8988T (cell line): ENCODE measurements around the gene INPP4A.
A peak's percentile ranks its signal among the peaks of the same experiment; 100 is the strongest.
"Not testable (repeated sequence)": the region's sequence is repeated elsewhere in the genome, so short reads cannot be mapped to it uniquely, and the experiment has no call there.

Experiments used
- DNase-seq: peaks from one replicate; pipeline ENCODE4 v3.0.0; 2011

Gene INPP4A

DNA sequence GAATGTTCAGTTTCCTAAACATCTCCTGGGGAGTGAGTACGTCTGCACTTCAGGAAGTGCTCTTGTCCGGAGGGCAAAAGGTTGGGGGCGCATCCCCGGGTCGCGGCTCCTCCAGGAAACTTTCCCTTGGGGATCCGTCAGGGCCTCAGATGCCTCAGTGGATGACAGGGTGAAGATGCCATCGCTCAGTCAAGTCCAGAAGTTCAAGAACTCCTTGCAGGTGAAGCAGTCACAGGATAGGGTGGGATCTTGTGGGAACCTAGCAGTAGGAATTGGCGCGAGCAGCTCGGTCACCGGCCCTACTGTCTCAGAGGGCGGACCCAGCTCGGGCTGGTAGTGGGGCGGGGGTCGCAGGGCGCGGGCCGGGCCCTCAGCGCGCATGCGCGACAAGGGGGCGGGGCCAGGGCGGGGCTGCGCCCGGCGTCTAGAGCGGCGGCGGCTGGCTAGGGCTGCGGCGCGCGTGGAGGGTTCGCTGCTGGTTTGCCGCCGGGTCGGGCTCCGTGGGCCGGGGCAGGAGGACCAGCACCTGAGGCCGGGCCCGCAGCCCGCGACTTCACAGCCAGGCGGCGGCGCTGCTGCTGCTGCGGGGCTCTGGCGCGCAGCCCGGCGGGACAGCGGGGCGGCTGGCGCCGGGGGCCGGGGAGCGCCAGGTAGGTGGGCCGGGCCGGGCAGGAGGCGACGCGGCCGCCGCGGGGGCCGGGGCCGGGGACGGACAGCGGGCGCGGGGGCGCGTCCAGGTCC is at the start of gene INPP4A:
Gene INPP4A, plus strand, starts transcription at position 423 of the 741 bp plus-strand sequence. CDS start 75,191 bp downstream, outside the sequence.
- peak; percentile 65 for DNase-seq

DNA sequence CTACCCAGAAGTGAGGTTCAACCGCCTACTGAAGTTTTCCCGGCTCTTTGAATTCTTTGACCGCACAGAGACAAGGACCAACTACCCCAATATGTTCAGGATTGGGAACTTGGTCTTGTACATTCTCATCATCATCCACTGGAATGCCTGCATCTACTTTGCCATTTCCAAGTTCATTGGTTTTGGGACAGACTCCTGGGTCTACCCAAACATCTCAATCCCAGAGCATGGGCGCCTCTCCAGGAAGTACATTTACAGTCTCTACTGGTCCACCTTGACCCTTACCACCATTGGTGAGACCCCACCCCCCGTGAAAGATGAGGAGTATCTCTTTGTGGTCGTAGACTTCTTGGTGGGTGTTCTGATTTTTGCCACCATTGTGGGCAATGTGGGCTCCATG is 48.7 kb upstream of the INPP4A start:
- no peak for DNase-seq

DNA sequence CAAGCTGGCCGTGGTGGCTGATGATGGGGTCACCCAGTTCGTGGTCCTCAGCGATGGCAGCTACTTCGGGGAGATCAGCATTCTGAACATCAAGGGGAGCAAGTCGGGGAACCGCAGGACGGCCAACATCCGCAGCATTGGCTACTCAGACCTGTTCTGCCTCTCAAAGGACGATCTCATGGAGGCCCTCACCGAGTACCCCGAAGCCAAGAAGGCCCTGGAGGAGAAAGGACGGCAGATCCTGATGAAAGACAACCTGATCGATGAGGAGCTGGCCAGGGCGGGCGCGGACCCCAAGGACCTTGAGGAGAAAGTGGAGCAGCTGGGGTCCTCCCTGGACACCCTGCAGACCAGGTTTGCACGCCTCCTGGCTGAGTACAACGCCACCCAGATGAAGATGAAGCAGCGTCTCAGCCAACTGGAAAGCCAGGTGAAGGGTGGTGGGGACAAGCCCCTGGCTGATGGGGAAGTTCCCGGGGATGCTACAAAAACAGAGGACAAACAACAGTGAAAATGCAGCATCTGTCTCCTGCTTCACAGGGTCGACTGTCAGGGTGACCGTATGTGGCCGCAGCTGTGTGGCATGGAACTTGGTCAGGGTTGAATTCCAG is 47.8 kb upstream of the INPP4A start:
- DNase-seq, result no peak

DNA sequence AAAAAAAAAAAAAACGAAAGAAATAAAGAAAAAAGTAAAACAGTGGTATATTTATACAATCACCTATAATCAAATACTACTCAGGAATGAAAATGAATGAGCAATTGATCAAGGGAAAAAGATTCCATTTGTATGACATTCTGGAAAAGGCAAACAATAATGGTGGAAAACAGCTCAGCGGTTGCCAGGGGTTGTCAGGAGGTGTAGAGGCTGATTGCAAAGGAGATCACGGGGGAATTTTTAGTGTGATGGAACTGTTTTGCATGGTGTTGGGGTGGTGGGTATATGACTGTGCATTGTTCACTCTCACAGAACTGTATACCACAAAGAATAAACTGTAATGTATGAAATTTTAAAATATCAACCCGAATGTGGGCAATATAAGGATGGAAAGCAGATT is 45.5 kb upstream of the INPP4A start:
- DNase-seq, result no peak

DNA sequence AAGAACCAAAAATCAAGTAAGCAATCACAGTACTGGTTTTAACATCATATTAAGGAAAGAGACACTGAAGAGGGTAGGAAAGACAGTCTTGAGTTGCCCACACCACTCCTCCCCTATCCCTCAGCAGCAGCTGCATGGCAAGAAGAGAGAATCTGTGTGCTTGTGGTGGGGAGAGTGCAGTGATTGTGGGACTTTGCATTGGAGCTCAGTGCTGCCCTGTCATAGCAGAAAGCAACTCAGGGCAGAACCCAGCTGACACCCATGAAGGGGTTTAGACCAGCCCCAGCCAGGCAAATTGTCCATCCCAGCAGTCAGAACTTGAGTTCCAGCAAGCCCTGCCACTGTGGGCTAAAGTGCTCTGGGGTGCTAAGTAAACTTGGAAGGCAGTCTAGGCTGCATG is 40.8 kb upstream of the INPP4A start:
- DNase-seq, result no peak

DNA sequence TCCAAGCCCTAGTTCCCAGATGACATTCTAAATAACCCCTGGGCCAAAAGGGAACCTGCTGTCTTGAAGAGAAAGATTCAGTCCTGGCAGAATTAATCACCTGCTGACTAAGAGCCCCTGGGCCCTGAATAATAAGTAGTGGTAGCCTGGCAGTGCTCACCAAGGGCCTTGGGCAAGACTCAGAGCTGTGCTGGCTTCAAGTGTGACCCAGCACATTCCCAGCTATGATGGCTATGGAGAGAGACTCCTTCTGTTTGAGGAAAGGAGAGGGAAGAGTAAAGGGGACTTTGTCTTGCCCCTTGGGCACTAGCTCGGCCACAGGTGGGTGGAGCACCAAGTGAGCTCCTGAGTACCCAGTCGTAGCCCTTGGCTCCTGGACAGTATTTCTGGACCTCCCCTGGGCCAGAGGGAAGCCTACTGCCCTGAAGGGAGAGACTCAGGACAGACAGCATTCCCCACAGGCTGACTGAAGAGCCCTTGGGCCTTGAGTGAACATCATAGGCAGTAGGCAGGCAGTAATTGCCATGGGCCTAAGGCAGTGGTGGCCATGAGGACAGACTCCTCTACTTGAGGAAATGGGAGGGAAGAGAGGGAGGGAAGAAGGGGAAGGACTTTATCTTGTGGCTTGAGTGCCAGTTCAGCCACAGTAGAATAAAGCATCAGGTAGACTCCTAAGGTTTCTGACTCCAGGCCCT is 40.0 kb upstream of the INPP4A start:
- no peak for DNase-seq

DNA sequence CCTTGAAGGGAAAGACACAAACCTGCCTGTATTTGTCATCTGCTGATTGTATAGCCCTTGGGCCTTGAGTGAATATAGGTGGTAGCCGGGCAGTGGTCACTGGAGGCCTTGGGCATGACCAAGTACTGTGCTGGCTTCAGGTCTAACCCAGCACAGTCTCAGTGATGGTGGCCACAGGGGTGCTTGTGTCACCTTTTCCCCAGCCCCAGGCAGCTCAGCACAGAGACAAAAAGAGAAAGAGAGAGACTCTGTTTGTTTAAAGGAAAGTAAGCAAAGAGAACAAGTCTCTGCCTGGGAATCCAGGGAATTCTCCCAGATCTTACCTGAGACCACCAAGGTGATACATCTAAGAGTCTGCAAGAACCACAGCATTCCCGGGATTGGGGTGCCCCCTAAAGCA is 39.4 kb upstream of the INPP4A start:
- no peak for DNase-seq

DNA sequence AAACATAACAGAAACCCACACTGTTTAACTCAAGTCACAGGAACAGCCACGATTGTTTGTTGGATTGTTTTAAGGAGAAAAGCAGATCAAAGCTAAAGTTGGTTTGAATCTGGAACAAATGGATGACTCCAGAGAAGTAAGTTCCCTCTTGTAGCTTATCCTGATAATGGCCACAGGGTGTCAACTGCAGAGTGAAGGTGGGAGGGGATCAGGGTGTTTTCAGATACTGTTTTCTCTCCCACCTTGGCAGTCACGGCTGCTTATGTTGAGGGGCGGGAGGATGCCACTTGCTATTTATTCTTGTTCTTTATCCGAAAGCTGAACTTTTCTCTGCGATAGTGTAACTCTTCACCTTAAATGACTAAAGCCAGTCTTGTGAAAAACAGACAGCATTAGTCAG is 36.5 kb upstream of the INPP4A start:
- DNase-seq, result no peak

DNA sequence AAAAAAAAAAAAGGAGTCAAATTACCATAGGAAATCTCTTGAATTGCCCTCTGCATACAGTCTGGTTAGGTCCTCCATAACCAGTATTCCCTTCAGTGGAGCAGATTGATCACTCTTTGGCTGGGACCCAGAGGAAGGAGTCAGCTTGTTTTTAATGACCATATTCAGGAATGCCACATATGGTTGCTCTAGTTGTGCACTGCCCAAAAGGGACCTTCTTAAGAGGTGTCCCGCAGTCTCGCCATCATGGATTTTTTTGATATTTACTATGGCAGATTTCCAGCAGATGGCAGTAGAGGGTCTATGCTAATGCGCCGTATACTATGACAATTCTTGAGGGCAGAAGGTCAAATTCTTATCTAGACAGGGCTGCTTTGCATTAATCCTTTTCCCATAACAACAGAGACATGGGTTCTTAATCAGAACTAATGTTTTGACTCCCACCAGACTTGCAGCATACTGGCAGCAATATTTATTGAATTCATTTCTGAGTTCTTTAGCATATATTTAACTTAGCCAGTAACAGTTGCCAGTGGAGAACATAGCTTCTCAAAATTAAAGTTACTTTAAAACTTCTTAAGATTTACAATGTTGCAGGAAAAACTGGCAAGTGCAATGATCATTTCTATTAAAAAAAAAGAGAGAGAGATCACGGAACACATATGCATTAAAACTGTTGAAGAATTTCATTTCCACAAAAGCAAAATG is 31.8 kb upstream of the INPP4A start:
- no peak for DNase-seq

DNA sequence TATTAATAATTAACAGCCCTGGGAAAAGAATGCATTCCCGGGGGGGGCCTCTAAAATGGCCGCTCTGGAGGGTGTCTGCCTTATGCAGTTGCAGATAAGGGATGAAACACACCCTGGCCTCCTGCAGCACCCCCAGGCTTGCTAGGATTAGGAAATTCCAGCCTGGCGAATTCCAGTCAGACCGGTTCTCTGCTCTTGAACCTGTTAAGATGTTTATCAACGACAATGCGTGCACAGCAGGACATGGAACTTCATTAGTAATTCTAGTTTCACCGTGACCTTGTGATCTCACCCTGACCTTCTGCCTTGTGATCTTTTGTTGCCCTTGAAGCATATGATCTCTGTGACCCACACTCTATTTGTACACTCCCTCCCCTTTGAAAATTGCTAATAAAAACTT is 30.4 kb upstream of the INPP4A start:
- DNase-seq, result not testable (repeated sequence)

DNA sequence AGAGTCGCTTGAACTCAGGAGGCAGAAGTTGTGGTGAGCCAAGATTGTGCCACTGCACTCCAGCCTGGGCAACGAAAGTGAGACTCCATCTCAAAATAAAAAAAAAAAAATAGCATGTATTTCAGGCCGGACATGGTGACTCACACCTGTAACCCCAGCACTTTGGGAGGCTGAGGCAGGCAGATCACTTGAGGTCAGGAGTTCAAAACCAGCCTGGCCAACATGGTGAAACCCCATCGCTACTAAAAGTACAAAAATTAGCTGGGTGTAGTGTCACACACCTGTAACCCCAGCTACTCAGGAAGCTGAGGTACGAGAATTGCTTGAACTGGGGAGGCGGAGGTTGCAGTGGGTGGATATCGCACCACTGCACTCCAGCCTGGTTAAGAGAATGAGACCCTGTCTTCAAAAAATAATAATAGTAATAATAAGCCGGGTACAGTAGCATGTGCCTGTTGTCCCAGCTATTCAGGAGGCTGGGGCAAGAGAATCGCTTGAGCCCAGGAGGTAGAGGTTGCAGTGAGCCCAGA is 28.9 kb upstream of the INPP4A start:
- DNase-seq, result not testable (repeated sequence)

DNA sequence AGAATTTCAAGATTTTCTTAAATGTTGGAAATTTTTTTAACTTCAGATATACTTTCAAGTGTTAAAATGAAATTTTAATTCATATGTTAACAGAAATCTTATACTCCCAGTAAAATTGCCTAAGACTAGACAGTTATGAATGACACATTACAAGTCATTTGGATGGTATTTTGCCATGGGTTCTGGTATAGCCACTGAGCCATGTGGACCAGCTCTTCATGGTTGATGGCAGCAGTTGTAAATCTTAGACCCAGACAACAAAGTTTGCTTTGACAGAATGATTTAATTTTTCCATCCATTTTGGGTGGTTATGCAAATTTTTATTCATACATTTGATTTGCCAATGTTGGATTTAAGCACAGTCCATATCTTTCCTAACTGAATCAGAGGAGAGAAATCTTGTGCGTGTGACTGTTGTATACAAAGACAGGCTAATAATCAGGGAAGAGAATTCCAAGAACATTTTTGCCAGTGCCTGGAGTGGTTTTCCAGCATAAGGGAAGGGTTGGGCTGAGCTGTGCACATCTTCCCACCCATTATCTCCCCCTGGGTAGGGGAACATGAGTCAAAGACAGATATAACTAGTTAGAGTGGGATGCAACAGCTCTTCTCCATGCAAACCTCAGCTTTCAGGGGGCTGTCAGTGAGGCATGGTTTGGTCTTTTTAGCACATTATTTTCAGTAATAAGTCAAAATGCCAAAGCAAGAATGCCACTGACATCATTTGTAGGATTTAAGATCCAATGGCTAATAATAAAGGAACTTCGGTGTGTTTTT is 28.1 kb upstream of the INPP4A start:
- no peak for DNase-seq

DNA sequence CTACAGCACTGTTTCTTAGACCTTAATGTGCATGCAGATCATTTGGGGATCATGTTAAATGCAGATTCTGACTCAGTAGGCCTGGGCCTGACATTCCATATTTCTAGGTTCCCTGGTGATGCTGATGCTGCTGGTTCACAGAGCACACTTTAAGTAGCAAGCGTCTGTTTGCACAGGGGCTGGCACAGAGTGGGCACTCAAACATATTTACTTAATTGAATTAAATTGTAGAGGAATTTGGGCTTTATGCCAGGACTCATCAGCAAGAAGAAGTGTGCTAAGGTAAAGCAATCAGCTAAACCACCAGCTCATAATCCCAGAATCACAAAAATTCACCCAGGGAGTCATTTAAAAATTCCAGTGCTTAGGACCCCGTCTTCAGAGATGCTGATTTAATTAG is 25.1 kb upstream of the INPP4A start:
- DNase-seq, result no peak

DNA sequence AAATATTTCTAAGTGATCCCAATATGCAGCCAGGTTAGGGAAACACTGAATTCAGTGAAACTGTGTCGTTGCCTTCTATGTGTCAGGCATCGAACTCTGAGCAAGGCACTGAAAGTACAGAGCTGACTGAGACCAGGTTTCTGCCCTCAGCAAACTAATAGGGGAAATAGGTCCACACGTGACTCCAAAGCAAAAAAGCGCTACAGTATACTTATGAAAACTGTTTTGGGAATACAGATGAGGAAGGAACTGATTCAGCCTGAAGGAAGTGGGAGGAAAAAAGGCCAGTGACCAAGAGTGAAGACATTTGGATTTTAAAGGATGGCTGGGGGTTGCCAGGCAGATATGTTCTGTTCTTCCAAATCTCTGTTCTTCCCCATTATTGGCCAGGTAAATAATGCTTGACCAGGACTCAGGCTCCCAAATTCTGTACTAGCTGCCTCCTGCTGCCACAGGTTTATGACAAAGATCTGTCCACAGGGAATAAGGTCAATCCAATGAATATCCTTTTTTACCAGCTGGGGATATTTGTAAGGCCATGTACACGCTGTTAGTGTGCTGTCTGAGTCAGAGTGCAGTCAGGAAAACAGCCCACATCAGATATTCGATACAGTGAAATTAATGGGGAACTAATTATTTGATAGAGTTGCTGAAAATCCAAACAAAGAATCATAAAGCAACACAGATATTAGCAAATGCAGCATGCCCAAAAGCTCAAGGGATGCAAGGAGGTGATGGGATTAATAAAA is 24.5 kb upstream of the INPP4A start:
- DNase-seq, result no peak

DNA sequence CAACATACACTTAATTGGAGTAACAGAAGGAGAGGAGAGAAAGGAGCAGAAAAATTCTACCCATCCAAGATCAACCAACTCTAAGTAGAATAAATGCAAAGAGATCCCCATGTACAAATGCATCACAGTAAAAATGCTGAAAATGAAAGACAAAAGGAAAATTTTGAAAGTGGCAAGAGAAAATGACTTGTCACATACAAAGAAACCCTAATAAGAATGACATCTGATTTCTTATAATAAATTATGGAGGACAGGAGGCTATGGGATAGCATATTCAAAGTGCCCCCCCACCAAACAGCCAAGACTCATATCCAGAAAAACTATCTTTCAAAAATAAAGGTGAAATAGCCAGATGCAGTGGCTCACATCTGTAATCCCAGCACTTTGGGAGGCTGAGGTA is 22.2 kb upstream of the INPP4A start:
- no peak for DNase-seq

DNA sequence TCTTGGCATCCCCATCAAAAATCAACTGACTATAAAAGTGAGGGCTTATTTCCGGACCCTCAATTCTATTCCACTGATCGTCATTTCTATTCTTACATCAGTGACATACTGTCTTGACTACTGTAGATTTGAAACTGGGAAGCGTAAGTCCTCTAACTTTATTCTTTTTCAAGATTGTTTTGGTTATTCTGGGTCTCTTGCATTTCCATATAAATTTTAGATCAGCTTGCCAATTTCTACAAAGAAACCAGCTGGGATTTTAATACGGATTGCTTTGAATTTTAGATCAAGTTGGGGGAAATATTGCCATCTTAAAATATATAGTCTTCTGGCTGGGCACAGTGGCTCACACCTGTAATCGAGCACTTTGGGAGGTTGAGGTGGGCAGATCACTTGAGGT is 17.9 kb upstream of the INPP4A start:
- no peak for DNase-seq

DNA sequence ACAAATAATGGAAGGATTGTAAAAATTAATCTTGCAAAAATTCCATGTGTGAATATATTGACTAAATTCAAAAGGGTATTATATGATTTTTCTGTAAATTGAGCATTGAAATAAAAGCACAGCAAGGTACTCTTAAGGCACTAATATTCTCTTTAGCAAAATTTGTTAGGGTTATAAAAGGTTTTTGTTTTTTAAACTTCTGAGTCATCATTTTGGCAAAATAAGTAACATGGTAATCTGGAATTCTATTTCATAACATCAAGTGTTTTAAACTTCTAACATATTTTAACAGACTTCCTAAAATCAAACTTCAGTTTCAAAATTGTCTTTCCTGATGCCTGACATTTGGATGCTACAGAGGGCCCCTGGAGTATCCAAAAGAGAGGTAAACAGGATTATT is 12.5 kb upstream of the INPP4A start:
- no peak for DNase-seq

DNA sequence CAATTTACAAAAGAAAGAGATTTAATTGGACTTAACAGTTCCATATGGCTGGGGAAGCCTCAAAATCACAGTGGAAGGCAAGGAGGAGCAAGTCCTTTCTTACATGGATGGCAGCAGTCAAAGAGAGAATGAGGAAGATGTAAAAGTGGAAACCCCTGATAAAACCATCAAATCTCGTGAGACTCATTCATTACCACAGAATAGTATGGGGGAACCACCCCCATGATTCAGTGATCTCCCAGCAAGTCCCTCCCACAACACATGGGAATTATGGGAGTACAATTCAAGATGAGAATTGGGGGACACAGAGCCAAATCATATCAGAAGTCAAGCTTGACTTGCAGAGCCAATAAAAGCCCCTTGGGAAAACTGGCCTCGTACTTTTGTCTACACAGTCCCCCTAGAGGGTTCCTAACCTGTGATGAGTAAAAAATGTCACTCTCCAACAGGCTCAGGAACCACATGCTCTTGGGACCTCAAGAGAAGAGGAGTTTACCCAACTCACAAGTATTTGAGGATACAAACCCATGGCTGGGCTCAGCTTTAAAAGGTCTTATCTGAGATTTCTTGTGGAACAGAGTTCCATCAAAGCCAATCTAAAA is 11.2 kb upstream of the INPP4A start:
- DNase-seq, result no peak

DNA sequence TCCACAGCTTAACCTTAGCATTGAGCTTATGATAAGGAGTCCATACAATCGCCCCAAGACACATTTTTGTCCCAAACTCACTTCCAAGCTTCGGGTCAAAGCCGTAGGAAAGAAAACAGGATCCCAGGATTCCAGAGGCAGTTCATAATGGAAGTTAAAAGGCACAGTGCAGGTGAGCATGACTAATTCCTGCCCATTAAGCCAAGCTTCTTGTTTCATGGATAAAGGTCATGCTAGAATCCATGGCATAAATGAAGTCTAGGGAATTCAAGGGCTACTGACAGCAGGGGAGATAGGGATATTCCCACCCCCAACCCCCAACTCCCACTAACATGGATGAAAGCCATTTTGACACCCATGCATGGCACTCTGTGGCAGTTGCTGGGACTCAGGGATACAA is 10.2 kb upstream of the INPP4A start:
- no peak for DNase-seq

DNA sequence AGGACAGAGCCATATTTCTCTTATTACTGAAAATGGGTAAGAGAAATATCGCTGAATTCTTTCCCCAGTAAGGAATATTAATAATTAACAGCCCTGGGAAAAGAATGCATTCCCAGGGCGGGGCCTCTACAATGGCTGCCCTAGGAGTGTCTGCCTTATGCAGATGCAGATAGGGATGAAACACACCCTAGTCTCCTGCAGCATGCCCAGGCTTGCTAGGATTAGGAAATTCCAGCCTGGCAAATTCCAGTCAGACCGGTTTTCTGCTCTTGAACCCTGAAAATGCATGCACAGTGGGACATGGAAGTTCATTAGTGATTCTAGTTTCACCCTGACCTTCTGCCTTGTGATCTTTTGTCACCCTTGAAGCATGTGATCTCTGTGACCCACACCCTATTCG is 9.0 kb upstream of the INPP4A start:
- not testable (repeated sequence) for DNase-seq

DNA sequence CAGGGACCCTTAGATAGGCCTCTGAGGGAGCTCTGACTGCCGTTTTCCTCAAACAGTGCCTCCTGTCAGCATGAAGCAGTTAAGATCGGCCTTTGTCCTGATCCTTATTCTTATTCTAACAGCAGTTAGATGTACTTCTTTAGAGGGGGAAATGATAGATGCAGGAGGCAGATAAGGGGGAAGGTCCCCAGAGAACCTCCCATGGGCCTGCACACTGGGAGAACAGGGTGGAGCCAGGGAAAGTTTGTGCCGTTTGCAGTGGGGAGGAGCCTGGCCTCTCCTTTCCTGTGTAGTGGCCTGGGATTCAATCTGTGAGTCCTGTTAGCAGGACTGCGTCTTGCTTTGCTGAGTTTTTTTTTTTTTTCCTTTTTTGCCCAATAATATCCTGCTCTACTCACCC is 7.9 kb upstream of the INPP4A start:
- DNase-seq, result no peak
